Tibial artery (tissue), 4 donors: ENCODE measurements around the gene CDH4.

Experiments
- DNase-seq, 2 donors: peaks; one replicate each; pipeline ENCODE4 v3.0.0-alpha.2; 2019
- H3K27ac ChIP-seq, 2 donors: fragments of 200-600 bp; sonication (generic) in 1 of 2; 1 replicate in 1 of 2; 2 replicates in 1 of 2; pipeline ENCODE4 v1.5.1; 2018 to 2019; ENCODE audit warnings: mild to moderate bottlenecking in 1 of 2
- H3K27me3 ChIP-seq, 2 donors: fragments of 200-600 bp; sonication (generic) in 1 of 2; one replicate each; pipeline versions ENCODE4 v1.5.1 to v1.6.0; 2016 to 2019
- H3K36me3 ChIP-seq, 3 donors: fragments of 200-600 bp; sonication (generic) in 2 of 3; one replicate each; pipeline ENCODE4 v1.5.1; 2016 to 2019; ENCODE audit warnings: mild to moderate bottlenecking in 2 of 3
- H3K4me1 ChIP-seq, 4 donors: fragments of 200-600 bp; sonication (generic) in 2 of 4; 1 replicate in 3 of 4; 2 replicates in 1 of 4; pipeline ENCODE4 v1.5.1; 2016 to 2019
- H3K4me3 ChIP-seq, 2 donors: fragments of 200-600 bp; sonication (generic) in 1 of 2; 1 replicate in 1 of 2; 2 replicates in 1 of 2; pipeline ENCODE4 v1.5.1; 2018 to 2019; ENCODE audit warnings: mild to moderate bottlenecking in 2 of 2
- H3K9me3 ChIP-seq, 3 donors: fragments of 200-600 bp; sonication (generic) in 1 of 3; one replicate each; pipeline ENCODE4 v1.5.1; 2016 to 2019
- intact Hi-C: fragments of 100-400 bp; cut with DNase I; formaldehyde crosslinking; loops from one replicate; pipeline ENCODE4 v1.15.0; 2023; ENCODE audit warnings: low total_unique reads
- TF ChIP-seq, protein P1 (sequence below), 2 experiments: fragments of 200-600 bp in 1 of 2; fragments of 450-650 bp in 1 of 2; IDR thresholded peaks; one replicate each; pipeline ENCODE4 v1.5.1; 2017 to 2019; ENCODE audit warnings: antibody characterized with exemption in 2 of 2, mild to moderate bottlenecking in 1 of 2, moderate library complexity in 1 of 2

The CDH4 gene

DNA sequence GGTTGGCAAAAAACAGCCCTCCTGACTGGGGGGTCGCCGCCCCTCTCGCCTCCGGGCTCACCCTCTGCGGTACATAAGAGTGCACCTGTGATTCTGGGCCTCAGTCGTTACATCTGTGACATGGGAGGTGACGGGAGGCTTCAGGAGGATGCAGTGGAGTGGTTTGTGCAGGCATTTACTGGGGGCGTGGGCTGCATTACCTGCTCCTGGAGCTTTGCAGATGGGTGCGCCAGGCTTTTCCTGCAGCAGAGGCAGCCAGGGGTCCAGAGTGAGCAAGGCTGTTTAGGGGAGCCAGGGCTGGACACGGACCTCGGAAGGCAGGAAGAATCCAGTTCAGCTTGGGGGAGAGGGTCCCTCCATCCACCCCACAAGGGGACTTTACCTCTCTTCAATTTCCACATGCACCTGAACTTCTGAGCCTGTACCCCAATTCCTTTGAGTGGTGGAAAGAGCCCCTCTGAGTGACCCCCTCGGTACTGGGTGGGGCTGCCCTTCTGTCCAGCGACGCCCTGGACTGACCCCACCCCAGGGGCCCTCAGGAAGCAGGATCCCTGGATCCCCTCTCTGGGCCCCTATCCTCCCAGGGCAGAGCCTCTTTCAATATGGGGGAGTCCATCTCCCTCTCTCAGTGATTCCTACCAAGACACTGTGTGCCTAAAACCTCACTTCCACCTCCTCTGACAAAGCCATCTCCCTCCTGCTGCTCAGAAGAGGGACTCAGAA lies 679.6 kb downstream of the CDH4 start:
- intact Hi-C loops: no loop called here
- H3K4me3 ChIP-seq: no peak overlapping the region

DNA sequence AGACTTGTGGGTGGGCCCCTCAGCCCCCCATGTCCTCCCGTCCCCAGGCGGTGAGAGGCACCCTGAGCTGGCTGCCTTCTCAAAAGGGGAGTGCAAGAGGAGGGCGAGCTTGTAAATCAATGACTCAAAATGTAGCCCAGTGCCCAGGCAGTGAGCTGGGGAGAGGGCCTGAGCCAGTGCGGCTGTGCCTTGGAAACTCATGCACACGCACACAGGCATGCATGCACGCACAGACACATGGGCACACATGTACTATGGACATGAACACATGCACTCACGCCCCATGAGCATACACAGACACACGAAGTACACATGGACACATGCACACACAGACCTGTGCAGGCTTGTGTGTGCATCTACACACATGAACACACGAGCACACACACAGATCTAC lies 680.1 kb downstream of the CDH4 start:
- Histone ChIP-seq H3K27me3 (peaks cover 0 to 30% of the 10 kb centered on the region in 2 donors), H3K4me1 (no peaks in the 10 kb centered on the region), H3K9me3 (peaks cover 0 to 12% (median 0%) of the 10 kb centered on the region in 3 donors), H3K4me3 (no peak overlapping the region), H3K36me3 (no peaks in the 10 kb centered on the region), H3K27ac (no peak overlapping the region)
- DNase-seq: peak in 1 of 2 donors; percentile 9
- intact Hi-C loops: no loop called here
- TF ChIP-seq, protein P1, sequence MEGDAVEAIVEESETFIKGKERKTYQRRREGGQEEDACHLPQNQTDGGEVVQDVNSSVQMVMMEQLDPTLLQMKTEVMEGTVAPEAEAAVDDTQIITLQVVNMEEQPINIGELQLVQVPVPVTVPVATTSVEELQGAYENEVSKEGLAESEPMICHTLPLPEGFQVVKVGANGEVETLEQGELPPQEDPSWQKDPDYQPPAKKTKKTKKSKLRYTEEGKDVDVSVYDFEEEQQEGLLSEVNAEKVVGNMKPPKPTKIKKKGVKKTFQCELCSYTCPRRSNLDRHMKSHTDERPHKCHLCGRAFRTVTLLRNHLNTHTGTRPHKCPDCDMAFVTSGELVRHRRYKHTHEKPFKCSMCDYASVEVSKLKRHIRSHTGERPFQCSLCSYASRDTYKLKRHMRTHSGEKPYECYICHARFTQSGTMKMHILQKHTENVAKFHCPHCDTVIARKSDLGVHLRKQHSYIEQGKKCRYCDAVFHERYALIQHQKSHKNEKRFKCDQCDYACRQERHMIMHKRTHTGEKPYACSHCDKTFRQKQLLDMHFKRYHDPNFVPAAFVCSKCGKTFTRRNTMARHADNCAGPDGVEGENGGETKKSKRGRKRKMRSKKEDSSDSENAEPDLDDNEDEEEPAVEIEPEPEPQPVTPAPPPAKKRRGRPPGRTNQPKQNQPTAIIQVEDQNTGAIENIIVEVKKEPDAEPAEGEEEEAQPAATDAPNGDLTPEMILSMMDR (IDR thresholded peaks at IDR 0.05): no peak

More for the DNA sequence above, 679.6 kb downstream of the CDH4 start:
- Histone ChIP-seq H3K9me3 (peaks cover 0 to 12% (median 0%) of the 10 kb centered on the region in 3 donors), H3K27me3 (peaks cover 0 to 27% of the 10 kb centered on the region in 2 donors), H3K27ac (no peak overlapping the region), H3K36me3 (no peaks in the 10 kb centered on the region), H3K4me1 (no peaks in the 10 kb centered on the region)
- DNase-seq: peak; percentile 7 to 41
- TF ChIP-seq, protein P1 (IDR thresholded peaks at IDR 0.05): no peak

- peaks cover 0 to 34% of the 10 kb centered on the region in 2 donors for H3K27me3 ChIP-seq
- TF ChIP-seq, protein P1 (IDR thresholded peaks at IDR 0.05): no peak
- no peak overlapping the region for H3K4me3 ChIP-seq
- no peaks in the 10 kb centered on the region for H3K36me3 ChIP-seq
- H3K27ac ChIP-seq: no peak overlapping the region
- intact Hi-C loops: no loop called here
- H3K9me3 ChIP-seq: peaks cover 0 to 12% (median 0%) of the 10 kb centered on the region in 3 donors
- no peaks in the 10 kb centered on the region for H3K4me1 ChIP-seq
- DNase-seq: peak; percentile 13 to 59
These were observed 680.8 kb downstream of the CDH4 start for GRCh38 chr20:61932711-61933480.

GRCh38 chr20:61933481-61933950 lies 681.5 kb downstream of the CDH4 start:
- TF ChIP-seq, protein P1 (IDR thresholded peaks at IDR 0.05): no peak

DNA sequence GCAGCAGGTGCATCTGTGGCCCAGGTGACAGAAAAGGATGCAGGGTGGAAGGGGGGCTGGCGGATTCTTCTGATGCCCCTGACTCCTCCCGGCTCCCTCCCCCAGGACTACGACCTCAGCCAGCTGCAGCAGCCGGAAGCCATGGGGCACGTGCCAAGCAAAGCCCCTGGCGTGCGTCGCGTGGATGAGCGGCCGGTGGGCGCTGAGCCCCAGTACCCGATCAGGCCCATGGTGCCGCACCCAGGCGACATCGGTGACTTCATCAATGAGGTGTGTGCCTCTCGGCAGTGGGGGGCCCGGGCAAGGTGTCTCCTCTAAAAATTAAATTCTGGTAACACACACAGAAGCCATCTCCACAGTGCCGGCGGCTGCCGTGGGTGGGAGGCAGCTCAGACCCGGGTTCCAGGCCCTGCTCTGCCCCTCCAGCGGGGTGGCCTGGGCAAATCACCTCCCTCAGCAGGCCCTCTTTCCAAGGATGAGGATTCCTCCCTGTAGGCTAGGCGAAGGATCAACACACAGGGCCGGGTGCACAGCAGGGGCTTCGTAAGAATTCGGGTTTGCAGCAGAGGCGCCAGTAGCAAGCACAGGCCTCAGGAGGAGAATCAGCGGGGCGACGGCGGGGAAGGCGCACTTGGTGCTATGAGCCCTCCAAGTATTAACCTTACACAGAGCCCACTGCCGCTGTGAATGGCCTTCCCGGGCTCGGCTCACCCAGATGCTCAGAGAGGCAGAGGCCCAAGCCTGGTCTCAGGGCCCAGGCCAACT lies 682.1 kb downstream of the CDH4 start:
- DNase-seq: peak; percentile 13 to 60

More at GRCh38 chr20:61933481-61933950, 681.5 kb downstream of the CDH4 start:
- H3K4me1 ChIP-seq: no peaks in the 10 kb centered on the region
- peaks cover 0 to 12% (median 0%) of the 10 kb centered on the region in 3 donors for H3K9me3 ChIP-seq
- peak in 1 of 2 donors; percentile 52 for DNase-seq
- intact Hi-C loops: no loop called here
- no peak overlapping the region for H3K27ac ChIP-seq
- no peaks in the 10 kb centered on the region for H3K36me3 ChIP-seq
- no peak overlapping the region for H3K4me3 ChIP-seq
- H3K27me3 ChIP-seq: peaks cover 0 to 37% of the 10 kb centered on the region in 2 donors

More for the DNA sequence above, 682.1 kb downstream of the CDH4 start:
- intact Hi-C loops: no loop called here
- Histone ChIP-seq H3K4me3 (no peak overlapping the region), H3K4me1 (no peaks in the 10 kb centered on the region), H3K27me3 (peaks cover 0 to 42% of the 10 kb centered on the region in 2 donors), H3K27ac (no peak overlapping the region), H3K36me3 (no peaks in the 10 kb centered on the region), H3K9me3 (peaks cover 0 to 11% (median 0%) of the 10 kb centered on the region in 3 donors)
- TF ChIP-seq, protein P1 (IDR thresholded peaks at IDR 0.05): no peak
